Activated T-cell treated with anti-CD3 and anti-CD28 coated beads, Interleukin-2, amount 50 U/mL, for 24 hours (primary cell): ENCODE measurements around the gene PLAC1.

Experiments
- DNase-seq: peaks from one replicate; pipeline ENCODE4 v3.0.0-alpha.2; 2020
- H3K27ac Mint-ChIP-seq: 2 replicates; pipeline ENCODE4 v1.8.0; 2020; ENCODE audit warnings: mild to moderate bottlenecking, mixed read lengths
- H3K27me3 Mint-ChIP-seq: 2 replicates; pipeline ENCODE4 v1.8.0; 2020; ENCODE audit warnings: mixed read lengths
- H3K36me3 Mint-ChIP-seq: 2 replicates; pipeline ENCODE4 v1.8.0; 2020; ENCODE audit warnings: low read depth, mixed read lengths
- H3K4me1 Mint-ChIP-seq: 2 replicates; pipeline ENCODE4 v1.8.0; 2020; ENCODE audit warnings: low read depth, mixed read lengths
- H3K4me3 Mint-ChIP-seq: 2 replicates; pipeline ENCODE4 v1.8.0; 2020; ENCODE audit warnings: mild to moderate bottlenecking, moderate library complexity, mixed read lengths
- H3K9me3 Mint-ChIP-seq: 2 replicates; pipeline ENCODE4 v1.8.0; 2020; ENCODE audit warnings: mixed read lengths

Gene PLAC1

DNA sequence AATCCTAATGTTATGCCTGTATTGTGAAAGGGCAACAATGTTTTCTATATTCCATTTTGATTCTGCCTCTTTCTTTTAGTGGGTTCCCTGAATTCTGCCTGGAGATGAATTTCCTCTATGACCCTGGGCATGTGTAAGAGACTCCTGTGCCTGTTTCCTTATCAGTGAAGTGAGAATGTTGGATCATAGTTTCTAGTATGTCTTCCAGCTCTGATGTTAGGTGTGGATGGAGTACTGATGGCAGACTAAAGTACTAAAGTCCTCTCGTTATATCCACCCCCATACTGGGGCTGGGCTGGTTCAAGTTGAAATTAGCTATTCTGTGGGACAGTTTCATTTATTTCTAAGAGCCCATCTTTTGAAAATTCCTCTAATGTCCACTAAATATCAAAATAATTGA, 29.6 kb downstream of the PLAC1 start:
- Mint-ChIP-seq H3K36me3 (no peaks in the 10 kb centered on the region), H3K27me3 (peaks cover 82% of the 10 kb centered on the region), H3K9me3 (no peaks in the 10 kb centered on the region), H3K4me1 (peaks cover 16% of the 10 kb centered on the region), H3K4me3 (no peak overlapping the region), H3K27ac (no peak overlapping the region)
- DNase-seq: no peak

DNA sequence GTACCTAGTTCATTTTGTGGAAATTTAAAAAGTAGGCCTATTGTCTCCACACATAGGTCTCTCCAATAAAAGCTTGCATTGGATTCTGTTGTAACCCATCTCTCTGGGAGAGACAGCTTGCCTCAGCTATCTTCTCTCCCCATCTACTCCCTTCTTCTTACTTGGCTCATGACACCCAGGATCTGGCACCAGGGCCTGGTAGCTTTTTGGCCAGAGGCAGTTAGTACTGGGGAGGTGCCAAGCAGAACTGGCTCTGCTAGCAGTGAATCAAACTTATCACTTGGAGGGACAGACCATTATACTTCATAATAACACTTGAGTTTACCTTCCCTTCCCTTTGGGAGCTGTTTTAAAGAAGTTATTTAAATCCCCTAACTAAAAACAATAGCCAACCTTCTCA, 31.8 kb downstream of the PLAC1 start:
- H3K36me3 Mint-ChIP-seq: no peaks in the 10 kb centered on the region
- no peak for DNase-seq
- no peak overlapping the region for H3K4me3 Mint-ChIP-seq
- peaks cover 37% of the 10 kb centered on the region for H3K4me1 Mint-ChIP-seq
- no peaks in the 10 kb centered on the region for H3K9me3 Mint-ChIP-seq
- peaks cover 77% of the 10 kb centered on the region for H3K27me3 Mint-ChIP-seq
- H3K27ac Mint-ChIP-seq: no peak overlapping the region

DNA sequence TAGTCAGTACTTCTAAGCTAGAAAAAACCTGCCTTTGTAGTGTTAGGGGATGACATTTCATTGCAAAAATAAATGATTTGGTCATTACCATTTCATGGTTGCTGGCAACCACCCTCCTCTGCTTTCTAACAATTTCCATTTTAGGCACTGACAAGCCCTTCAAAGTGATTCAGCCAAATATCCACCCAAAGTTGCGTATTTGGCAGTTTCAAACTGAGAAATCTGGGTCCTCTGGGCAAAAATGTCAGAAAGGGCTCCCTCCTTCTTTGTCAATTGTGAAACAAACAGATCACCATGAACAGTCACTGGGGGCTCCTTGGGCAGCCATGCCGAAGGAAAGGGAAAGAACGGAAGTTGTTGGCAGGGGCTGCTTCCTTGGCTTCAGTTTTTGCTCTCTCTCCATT, 33.0 kb downstream of the PLAC1 start:
- Mint-ChIP-seq H3K4me1 (peaks cover 41% of the 10 kb centered on the region), H3K36me3 (no peaks in the 10 kb centered on the region), H3K27me3 (peaks cover 75% of the 10 kb centered on the region), H3K9me3 (no peaks in the 10 kb centered on the region), H3K27ac (no peak overlapping the region), H3K4me3 (no peak overlapping the region)
- no peak for DNase-seq

DNA sequence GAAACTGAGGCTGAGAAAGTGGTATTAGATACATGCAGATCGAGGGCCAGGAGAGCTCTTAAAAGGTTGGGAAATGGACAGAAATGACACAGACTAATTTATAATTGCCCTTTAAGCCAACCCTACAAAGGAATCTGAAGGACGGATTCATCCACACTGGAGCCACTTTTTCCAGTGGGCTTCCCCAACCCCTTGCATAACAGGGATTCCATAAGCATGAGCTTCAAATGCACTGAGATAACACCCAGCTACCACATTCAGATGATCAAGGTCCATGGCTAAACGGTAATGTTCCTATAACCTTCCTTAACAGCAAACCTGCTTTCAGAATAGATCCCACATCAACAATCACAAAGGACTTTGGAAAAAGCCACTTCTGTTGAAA, 34.2 kb downstream of the PLAC1 start:
- no peak overlapping the region for H3K4me3 Mint-ChIP-seq
- H3K27me3 Mint-ChIP-seq: peaks cover 81% of the 10 kb centered on the region
- DNase-seq: no peak
- H3K4me1 Mint-ChIP-seq: peaks cover 41% of the 10 kb centered on the region
- H3K9me3 Mint-ChIP-seq: no peaks in the 10 kb centered on the region
- H3K36me3 Mint-ChIP-seq: no peaks in the 10 kb centered on the region
- no peak overlapping the region for H3K27ac Mint-ChIP-seq

DNA sequence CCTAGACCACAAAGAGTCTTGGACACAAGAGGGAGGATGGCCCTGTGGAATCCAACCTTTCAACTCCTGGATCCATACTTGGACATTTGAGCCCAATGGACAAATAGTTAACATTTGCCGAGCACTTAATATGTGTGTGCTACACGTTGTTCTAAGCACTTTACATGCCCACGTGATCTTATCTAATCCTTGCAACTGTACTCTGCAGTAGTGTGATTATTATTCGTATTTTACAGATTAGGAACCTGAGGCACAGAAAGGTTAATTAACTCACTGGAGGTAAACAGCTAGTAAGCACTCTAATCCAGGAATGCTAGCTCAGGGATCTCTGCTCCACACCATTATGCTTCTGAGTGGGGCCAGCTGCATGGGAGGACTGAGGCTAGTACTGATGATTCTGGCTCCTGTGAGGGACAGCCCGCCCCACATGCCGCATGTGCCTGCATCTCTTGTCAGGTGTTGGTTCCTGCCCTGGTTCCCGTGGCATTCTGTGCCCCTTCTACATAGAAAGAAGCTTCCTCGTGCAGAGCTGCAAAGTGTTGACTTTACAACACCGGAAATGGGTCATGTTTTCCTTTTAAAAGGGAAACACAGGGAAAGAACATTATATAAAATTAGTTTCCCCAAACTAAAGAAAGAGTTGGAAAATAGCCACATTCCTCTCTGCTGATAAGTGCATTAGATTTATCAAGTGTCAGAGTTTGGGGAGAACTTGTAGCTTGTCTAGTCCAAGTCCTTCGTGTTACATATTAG, 34.8 kb downstream of the PLAC1 start:
- peaks cover 41% of the 10 kb centered on the region for H3K4me1 Mint-ChIP-seq
- no peak for DNase-seq
- peaks cover 83% of the 10 kb centered on the region for H3K27me3 Mint-ChIP-seq
- H3K36me3 Mint-ChIP-seq: no peaks in the 10 kb centered on the region
- H3K9me3 Mint-ChIP-seq: no peaks in the 10 kb centered on the region
- H3K27ac Mint-ChIP-seq: no peak overlapping the region
- H3K4me3 Mint-ChIP-seq: no peak overlapping the region

DNA sequence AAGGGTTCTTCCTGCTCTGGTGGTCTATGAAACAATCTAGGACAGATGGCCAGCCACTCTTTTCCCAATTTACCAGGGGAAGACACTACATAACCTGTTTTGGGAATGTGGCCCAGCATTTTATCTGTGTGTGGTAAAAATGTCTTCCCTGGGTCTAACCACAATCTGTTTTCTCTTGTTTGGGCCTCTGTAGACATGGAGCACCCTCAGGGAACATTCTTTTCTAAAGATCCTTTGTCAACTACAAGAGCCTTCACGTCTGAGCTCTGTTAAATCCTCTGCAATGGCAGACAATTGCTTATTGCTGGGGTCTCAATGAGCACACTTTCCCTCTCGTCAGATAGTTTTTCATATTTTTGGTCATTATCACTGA, 35.5 kb downstream of the PLAC1 start:
- Mint-ChIP-seq H3K27ac (no peak overlapping the region), H3K27me3 (peaks cover 84% of the 10 kb centered on the region), H3K4me1 (peaks cover 41% of the 10 kb centered on the region), H3K4me3 (no peak overlapping the region), H3K9me3 (no peaks in the 10 kb centered on the region), H3K36me3 (no peaks in the 10 kb centered on the region)
- DNase-seq: no peak

DNA sequence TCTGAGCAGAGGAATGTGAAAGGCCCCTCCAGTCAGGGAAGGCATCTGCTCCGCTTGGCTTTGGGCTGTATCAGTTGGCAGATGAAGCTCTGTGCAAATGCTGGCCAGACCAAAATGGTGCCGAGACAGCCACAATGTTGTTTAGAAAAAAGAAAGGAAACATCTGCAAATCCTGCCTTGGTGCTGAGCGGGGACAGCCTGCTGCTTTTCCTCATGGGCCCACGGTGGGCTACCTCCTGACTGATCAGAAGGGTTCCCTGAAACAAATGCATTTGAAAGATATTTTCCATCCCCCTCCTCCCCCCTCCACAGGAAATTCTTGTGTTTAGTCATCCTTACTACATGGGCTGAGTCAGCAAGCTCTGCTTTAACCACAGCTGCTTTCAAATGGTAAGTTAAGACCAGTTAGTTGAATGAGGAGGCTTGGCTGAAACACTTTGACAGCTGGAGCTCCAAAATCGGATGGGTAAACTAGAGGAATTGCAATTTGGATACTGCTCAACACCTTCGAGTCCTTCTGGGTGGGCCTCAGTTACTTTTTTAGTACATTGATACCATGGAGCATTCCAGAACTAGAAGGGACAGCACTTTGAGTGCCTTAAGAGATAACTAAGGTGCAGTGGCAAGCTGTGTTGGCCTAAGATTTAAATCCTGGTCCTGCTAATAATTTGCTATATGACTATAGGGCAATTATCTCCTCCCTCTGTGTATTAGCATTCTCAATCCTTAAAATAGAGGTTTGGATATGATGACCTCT, 36.0 kb downstream of the PLAC1 start:
- no peaks in the 10 kb centered on the region for H3K36me3 Mint-ChIP-seq
- peaks cover 41% of the 10 kb centered on the region for H3K4me1 Mint-ChIP-seq
- H3K9me3 Mint-ChIP-seq: no peaks in the 10 kb centered on the region
- H3K27me3 Mint-ChIP-seq: peaks cover 85% of the 10 kb centered on the region
- peak; percentile 54 for DNase-seq
- H3K27ac Mint-ChIP-seq: peak overlapping the region; percentile 74
- H3K4me3 Mint-ChIP-seq: no peak overlapping the region

DNA sequence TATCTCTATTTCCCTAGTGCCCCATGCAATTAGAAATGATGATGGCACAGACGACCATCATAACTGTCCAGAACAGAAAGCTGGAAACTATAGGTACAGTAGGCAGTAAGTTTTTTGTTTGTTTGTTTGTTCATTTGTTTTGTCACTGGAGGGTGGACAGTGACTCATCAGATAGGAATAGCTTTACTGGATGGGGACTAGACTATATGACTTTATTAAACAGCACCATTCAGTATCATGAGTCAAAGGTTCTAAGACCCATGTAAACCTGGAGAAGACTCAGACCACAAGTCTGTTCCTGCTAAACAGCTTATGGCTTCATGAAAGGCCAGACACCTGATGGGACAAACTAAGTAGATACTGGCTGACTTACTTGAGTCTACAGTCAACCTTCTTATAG, 38.4 kb downstream of the PLAC1 start:
- peaks cover 78% of the 10 kb centered on the region for H3K27me3 Mint-ChIP-seq
- no peaks in the 10 kb centered on the region for H3K36me3 Mint-ChIP-seq
- DNase-seq: no peak
- no peak overlapping the region for H3K27ac Mint-ChIP-seq
- no peak overlapping the region for H3K4me3 Mint-ChIP-seq
- H3K4me1 Mint-ChIP-seq: peaks cover 33% of the 10 kb centered on the region
- H3K9me3 Mint-ChIP-seq: no peaks in the 10 kb centered on the region

DNA sequence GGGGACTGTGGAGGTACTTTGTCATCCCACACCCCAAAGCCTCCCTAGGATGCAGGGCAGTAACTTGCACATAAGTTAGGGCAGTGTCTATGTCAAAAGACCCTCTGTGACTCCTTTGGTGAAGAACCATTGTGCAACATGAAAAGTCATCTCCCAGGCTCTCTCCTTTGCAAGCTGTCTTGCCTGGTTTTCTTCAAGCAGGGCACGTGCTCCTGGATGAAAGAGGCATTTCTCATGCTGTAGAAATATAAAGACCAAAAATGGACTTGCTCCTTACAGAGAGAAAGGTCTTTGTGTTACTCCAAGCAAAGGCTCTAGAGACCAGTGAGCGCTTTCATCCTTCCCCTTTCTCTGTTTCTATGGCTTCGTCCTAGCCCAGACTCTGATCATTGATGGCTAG, 44.9 kb downstream of the PLAC1 start:
- Mint-ChIP-seq H3K36me3 (no peaks in the 10 kb centered on the region), H3K9me3 (no peaks in the 10 kb centered on the region), H3K27me3 (peaks cover 67% of the 10 kb centered on the region), H3K4me1 (no peaks in the 10 kb centered on the region), H3K4me3 (no peak overlapping the region), H3K27ac (no peak overlapping the region)
- no peak for DNase-seq

DNA sequence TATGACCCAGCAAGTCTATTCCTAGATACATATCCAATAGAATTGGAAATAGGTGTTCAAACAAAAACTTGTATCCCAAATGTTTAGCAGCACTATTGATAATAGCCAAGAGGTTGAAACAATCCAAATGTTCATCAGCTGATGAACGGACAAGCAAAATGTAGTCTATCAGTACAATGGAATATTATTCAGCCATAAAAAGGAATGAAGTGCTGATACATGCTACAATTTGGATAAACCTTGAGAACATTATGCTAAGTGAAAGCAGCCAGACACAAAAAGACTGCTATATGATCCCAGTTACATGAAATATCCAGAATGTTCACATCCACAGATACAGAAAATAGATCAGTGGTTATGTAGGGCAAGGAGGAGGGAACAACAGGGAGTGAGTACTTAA, 50.1 kb downstream of the PLAC1 start:
- no peak for DNase-seq
- H3K4me1 Mint-ChIP-seq: peaks cover 5% of the 10 kb centered on the region
- no peaks in the 10 kb centered on the region for H3K36me3 Mint-ChIP-seq
- H3K9me3 Mint-ChIP-seq: no peaks in the 10 kb centered on the region
- peaks cover 63% of the 10 kb centered on the region for H3K27me3 Mint-ChIP-seq
- H3K4me3 Mint-ChIP-seq: no peak overlapping the region
- H3K27ac Mint-ChIP-seq: no peak overlapping the region

DNA sequence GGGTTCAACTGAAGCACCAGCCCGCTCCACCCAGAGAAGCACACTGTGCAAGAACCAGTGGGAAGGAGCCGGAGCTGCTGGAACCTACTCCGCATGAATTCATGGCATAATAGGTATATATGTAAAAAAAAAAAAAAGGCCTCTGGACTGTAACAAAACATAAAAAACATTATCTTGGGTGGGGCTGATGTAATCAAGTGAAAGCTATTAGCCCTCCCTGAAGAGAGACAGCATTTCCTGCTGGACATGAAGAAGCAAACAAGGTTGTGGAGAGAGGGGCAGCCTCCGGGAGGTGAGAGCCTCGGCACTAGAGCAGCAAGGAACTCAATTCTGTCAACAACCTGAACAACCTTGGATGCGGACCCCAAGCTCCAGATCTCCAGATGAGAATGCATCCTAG, 50.7 kb downstream of the PLAC1 start:
- Mint-ChIP-seq H3K4me3 (no peak overlapping the region), H3K4me1 (peaks cover 5% of the 10 kb centered on the region), H3K36me3 (no peaks in the 10 kb centered on the region), H3K9me3 (no peaks in the 10 kb centered on the region), H3K27me3 (peaks cover 61% of the 10 kb centered on the region), H3K27ac (no peak overlapping the region)
- no peak for DNase-seq

DNA sequence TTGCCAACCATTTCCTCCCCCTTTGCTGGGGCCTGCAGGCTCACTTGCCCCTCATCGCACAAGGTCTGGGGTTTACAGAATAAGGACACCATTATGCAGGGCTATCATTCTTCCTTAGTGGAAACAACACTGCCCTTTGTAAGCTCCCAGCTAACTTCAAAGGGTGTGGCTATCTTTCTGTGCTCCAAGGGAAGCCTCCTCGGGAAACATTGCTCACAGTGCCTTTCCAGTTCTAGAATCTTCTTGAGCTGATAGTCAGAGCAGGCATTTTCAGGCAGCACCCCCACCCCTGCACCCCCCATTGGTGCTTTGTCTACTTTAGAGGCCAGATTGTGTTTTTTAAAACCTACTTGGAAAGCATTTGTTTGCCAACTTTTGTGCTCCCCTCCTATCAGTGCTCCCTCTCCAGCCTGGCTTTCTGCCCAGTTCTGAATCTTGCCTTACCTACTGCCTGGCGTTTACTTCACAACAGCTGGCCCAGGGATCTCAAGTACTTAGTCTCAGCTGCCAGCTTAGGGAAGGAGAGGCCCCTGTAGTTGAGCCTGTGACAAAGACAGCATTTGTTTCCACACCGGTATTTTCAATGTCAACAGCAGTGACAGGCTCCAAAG, 53.5 kb downstream of the PLAC1 start:
- Mint-ChIP-seq H3K27ac (no peak overlapping the region), H3K4me3 (no peak overlapping the region), H3K4me1 (peaks cover 10% of the 10 kb centered on the region), H3K36me3 (no peaks in the 10 kb centered on the region), H3K9me3 (no peaks in the 10 kb centered on the region), H3K27me3 (peaks cover 68% of the 10 kb centered on the region)
- DNase-seq: no peak

DNA sequence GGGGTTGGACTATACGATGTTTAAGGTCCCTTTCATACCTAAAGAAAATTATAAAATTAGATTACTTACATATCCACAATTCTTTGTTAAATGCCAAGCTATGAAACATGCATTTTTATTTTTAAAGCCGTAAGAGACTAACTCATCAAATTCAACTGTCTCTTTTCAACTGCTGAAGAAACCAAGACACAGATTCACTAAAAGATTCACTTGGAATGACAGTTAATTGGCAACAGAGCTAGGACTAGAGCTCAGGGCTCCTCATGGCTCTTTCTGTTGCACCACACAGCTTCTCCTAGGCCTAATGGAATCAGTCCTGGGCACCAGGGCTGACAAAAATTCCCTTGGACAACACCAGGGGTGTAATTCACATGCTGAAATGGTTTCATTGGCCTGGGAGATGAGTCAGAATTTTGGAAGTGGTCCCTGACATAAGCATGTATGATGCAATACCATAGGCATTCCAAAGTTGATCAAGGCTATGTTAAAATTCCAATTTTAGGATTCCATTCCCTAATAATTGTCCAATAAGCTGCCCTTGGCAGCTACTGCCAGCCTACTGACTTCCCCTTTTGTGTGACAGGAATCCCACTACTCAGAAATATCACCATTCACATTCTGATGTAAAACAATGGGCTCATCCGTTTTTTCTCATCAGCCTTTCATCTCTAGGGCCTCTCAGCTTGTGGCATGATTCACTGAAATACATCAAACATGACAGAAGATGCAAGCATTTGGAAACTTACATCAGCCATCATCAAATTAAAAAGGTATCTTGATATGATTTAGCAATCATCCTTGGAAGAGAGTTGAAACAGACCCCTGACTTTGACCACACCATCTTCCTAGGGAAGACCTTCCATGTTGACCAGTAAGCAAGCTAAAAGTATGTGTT, 54.2 kb downstream of the PLAC1 start:
- no peak overlapping the region for H3K27ac Mint-ChIP-seq
- peaks cover 2% of the 10 kb centered on the region for H3K36me3 Mint-ChIP-seq
- H3K9me3 Mint-ChIP-seq: peaks cover 2% of the 10 kb centered on the region
- peaks cover 69% of the 10 kb centered on the region for H3K27me3 Mint-ChIP-seq
- H3K4me3 Mint-ChIP-seq: no peak overlapping the region
- H3K4me1 Mint-ChIP-seq: peaks cover 17% of the 10 kb centered on the region
- DNase-seq: no peak

DNA sequence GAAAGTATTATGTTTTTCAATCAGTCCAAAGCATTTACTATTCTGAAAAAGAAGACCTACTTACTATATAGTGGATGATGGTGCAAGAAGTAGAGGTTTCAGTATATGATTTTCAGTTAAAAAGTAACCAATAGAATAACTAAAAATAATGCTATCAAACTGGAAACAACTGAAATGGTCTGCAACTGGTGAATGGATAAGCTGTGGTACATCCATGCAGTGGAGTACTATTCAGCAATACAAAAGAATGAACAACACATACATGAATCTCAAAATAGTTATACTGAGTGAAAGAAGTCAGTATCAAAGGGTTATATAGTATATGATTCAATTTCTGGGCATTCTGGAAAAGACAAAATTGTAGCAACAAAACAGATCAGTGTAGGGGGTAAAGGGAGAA, 55.9 kb downstream of the PLAC1 start:
- peaks cover 2% of the 10 kb centered on the region for H3K36me3 Mint-ChIP-seq
- no peak overlapping the region for H3K27ac Mint-ChIP-seq
- no peak for DNase-seq
- no peak overlapping the region for H3K4me3 Mint-ChIP-seq
- peaks cover 73% of the 10 kb centered on the region for H3K27me3 Mint-ChIP-seq
- peaks cover 2% of the 10 kb centered on the region for H3K9me3 Mint-ChIP-seq
- peaks cover 31% of the 10 kb centered on the region for H3K4me1 Mint-ChIP-seq
